ENCODE results near the gene LTA4H. TPM values are rescaled to one million over a fixed set of nuclear protein-coding genes. Genes with fewer than 3 reads are reported as not detected.
"Not testable (repeated sequence)": the region's sequence is repeated elsewhere in the genome, so short reads cannot be mapped to it uniquely, and the experiment has no call there.

Gene LTA4H
- total RNA-seq, 2 donors from 2014 or later: 112 to 141 TPM

GRCh38 chr12:95972832-95973456 lies 62.4 kb downstream of the LTA4H start:
- no peak overlapping the region for H3K4me3 ChIP-seq (ENCODE audit: low read length)
- H3K9me3 ChIP-seq (ENCODE audit: control insufficient read depth, low read length): no peaks in the 10 kb centered on the region
- Mint-ChIP-seq H3K4me1 (peaks cover 6% of the 10 kb centered on the region), H3K4me3 (no peak overlapping the region), H3K27ac (no peak overlapping the region), H3K27me3 (ENCODE audit: insufficient read depth) (no peaks in the 10 kb centered on the region), H3K36me3 (ENCODE audit: low read depth) (no peaks in the 10 kb centered on the region), H3K9me3 (peaks cover 8% of the 10 kb centered on the region)
- H3K36me3 ChIP-seq (ENCODE audit: control insufficient read depth, insufficient read depth, low read length): no peaks in the 10 kb centered on the region
- no peak overlapping the region for H3K9ac ChIP-seq (ENCODE audit: extremely low read depth, low read length, poor library complexity, severe bottlenecking)
- H3K4me1 ChIP-seq (ENCODE audit: control insufficient read depth, insufficient read depth, low read length): no peaks in the 10 kb centered on the region
- 74 to 93% methylated on average over 2 to 4 of the region's 4 CpGs for WGBS, 2 experiments (ENCODE audit: insufficient coverage in 1 of 2, insufficient read length in 1 of 2)
- DNase-seq: no peak
- no peak for TF ChIP-seq CTCF (conservative IDR thresholded peaks at IDR 0.05)
- no peak overlapping the region for H3K27ac ChIP-seq (ENCODE audit: low read depth, low read length)
- no peaks in the 10 kb centered on the region for H3K27me3 ChIP-seq (ENCODE audit: control insufficient read depth, insufficient read depth, low read length, poor library complexity, severe bottlenecking)

GRCh38 chr12:95970905-95971304 lies 64.5 kb downstream of the LTA4H start:
- H3K4me3 ChIP-seq (ENCODE audit: low read length): no peak overlapping the region
- H3K27ac ChIP-seq (ENCODE audit: low read depth, low read length): no peak overlapping the region
- Mint-ChIP-seq H3K4me1 (peaks cover 13% of the 10 kb centered on the region), H3K9me3 (peaks cover 8% of the 10 kb centered on the region), H3K27ac (no peak overlapping the region), H3K36me3 (ENCODE audit: low read depth) (no peaks in the 10 kb centered on the region), H3K27me3 (ENCODE audit: insufficient read depth) (no peaks in the 10 kb centered on the region), H3K4me3 (no peak overlapping the region)
- WGBS, 2 experiments (ENCODE audit: insufficient coverage in 1 of 2, insufficient read length in 1 of 2): 59 to 61% methylated on average over 7 of the region's 7 CpGs
- no peaks in the 10 kb centered on the region for H3K27me3 ChIP-seq (ENCODE audit: control insufficient read depth, insufficient read depth, low read length, poor library complexity, severe bottlenecking)
- H3K9me3 ChIP-seq (ENCODE audit: control insufficient read depth, low read length): no peaks in the 10 kb centered on the region
- H3K4me1 ChIP-seq (ENCODE audit: control insufficient read depth, insufficient read depth, low read length): no peaks in the 10 kb centered on the region
- TF ChIP-seq CTCF (conservative IDR thresholded peaks at IDR 0.05): no peak
- DNase-seq: peak; percentile 89
- no peak overlapping the region for H3K9ac ChIP-seq (ENCODE audit: extremely low read depth, low read length, poor library complexity, severe bottlenecking)
- no peaks in the 10 kb centered on the region for H3K36me3 ChIP-seq (ENCODE audit: control insufficient read depth, insufficient read depth, low read length)

- not testable (repeated sequence) for H3K27ac Mint-ChIP-seq; H3K36me3 ChIP-seq (ENCODE audit: control insufficient read depth, insufficient read depth, low read length); H3K27ac ChIP-seq (ENCODE audit: low read depth, low read length); H3K9me3 ChIP-seq (ENCODE audit: control insufficient read depth, low read length); H3K9me3 Mint-ChIP-seq; H3K27me3 Mint-ChIP-seq (ENCODE audit: insufficient read depth); H3K4me1 ChIP-seq (ENCODE audit: control insufficient read depth, insufficient read depth, low read length); H3K36me3 Mint-ChIP-seq (ENCODE audit: low read depth); H3K4me3 ChIP-seq (ENCODE audit: low read length); H3K4me3 Mint-ChIP-seq; H3K27me3 ChIP-seq (ENCODE audit: control insufficient read depth, insufficient read depth, low read length, poor library complexity, severe bottlenecking); H3K9ac ChIP-seq (ENCODE audit: extremely low read depth, low read length, poor library complexity, severe bottlenecking)
- 97% methylated on average over 25 of the region's 28 CpGs; no CpG with 5 or more reads in 1 of the 2 experiments for WGBS, 2 experiments (ENCODE audit: insufficient coverage in 1 of 2, insufficient read length in 1 of 2)
- DNase-seq: peak; percentile 44
- H3K4me1 Mint-ChIP-seq: peaks cover 13% of the 10 kb centered on the region
Observed at GRCh38 chr12:95969116-95969515, 66.3 kb downstream of the LTA4H start.

GRCh38 chr12:95967301-95967700 lies 68.1 kb downstream of the LTA4H start:
- Histone ChIP-seq H3K4me3 (ENCODE audit: low read length) (no peak overlapping the region), H3K9me3 (ENCODE audit: control insufficient read depth, low read length) (no peaks in the 10 kb centered on the region), H3K4me1 (ENCODE audit: control insufficient read depth, insufficient read depth, low read length) (no peaks in the 10 kb centered on the region), H3K27me3 (ENCODE audit: control insufficient read depth, insufficient read depth, low read length, poor library complexity, severe bottlenecking) (no peaks in the 10 kb centered on the region), H3K9ac (ENCODE audit: extremely low read depth, low read length, poor library complexity, severe bottlenecking) (no peak overlapping the region), H3K36me3 (ENCODE audit: control insufficient read depth, insufficient read depth, low read length) (no peaks in the 10 kb centered on the region), H3K27ac (ENCODE audit: low read depth, low read length) (no peak overlapping the region)
- Mint-ChIP-seq H3K27me3 (ENCODE audit: insufficient read depth) (no peaks in the 10 kb centered on the region), H3K27ac (no peak overlapping the region), H3K9me3 (peaks cover 8% of the 10 kb centered on the region), H3K4me1 (peaks cover 10% of the 10 kb centered on the region), H3K36me3 (ENCODE audit: low read depth) (no peaks in the 10 kb centered on the region), H3K4me3 (no peak overlapping the region)
- TF ChIP-seq CTCF (conservative IDR thresholded peaks at IDR 0.05): no peak
- WGBS, 2 experiments (ENCODE audit: insufficient coverage in 1 of 2, insufficient read length in 1 of 2): 84 to 100% methylated on average over 1 of the region's 2 CpGs
- DNase-seq: no peak
